Measurements from ENCODE around the gene GRHL3.

Gene GRHL3

DNA sequence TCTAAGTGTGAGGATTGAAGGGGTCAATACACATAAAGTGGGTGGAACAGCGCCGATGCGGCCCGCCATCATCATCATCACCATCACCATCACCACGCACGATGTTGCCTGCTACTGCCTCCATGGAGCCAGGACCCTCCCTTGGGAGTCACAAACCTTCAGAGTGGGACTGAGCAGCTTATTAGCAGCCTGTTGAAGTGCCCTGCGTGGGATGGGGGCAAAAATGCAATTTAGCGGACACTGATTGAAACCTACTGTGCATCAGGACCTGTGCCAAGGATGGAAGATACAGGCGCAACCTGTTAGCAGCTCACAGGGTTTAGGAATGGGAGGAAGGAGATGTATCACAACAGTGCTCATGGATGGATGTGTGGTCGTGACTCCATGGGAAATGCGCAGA, 67.8 kb downstream of the GRHL3 start:
- no peak for DNase-seq (ENCODE audit: low spot score)
- in situ Hi-C loops (cut with MboI; ENCODE audit: low sequenced_read_pairs, unreplicated experiment): no loop called here
- TF ChIP-seq, protein P1, sequence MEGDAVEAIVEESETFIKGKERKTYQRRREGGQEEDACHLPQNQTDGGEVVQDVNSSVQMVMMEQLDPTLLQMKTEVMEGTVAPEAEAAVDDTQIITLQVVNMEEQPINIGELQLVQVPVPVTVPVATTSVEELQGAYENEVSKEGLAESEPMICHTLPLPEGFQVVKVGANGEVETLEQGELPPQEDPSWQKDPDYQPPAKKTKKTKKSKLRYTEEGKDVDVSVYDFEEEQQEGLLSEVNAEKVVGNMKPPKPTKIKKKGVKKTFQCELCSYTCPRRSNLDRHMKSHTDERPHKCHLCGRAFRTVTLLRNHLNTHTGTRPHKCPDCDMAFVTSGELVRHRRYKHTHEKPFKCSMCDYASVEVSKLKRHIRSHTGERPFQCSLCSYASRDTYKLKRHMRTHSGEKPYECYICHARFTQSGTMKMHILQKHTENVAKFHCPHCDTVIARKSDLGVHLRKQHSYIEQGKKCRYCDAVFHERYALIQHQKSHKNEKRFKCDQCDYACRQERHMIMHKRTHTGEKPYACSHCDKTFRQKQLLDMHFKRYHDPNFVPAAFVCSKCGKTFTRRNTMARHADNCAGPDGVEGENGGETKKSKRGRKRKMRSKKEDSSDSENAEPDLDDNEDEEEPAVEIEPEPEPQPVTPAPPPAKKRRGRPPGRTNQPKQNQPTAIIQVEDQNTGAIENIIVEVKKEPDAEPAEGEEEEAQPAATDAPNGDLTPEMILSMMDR (IDR thresholded peaks at IDR 0.05; ENCODE audit: borderline replicate concordance, control extremely low read depth, extremely low read depth, insufficient read depth, missing control alignments): no peak

DNA sequence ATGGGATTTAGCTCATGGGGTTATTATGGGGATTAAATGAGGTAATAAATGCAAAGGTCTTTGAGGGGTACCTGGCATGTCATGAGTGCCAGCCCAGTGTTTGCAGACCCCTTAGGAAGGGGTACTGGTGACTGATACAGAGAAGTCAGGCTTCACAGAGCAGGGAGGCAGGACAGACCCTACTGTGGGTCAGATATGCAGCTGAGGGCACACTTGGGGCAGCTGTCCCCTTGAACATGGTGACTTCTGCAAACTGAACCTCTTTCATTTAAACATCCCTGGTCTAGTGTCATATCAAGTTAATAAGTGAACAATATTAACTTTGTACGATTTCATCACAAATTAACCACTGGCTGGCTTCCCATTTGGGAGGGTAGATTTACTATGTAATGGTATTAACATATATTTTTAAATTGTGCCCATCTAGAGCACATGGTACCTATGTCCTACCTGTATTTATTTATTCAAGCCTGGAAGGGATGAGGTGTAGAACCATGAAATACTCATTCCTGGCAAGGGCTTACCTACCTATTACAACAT, 68.5 kb downstream of the GRHL3 start:
- in situ Hi-C loops (cut with MboI; ENCODE audit: low sequenced_read_pairs, unreplicated experiment): no loop called here
- no peak for DNase-seq (ENCODE audit: low spot score)
- TF ChIP-seq, protein P1 (IDR thresholded peaks at IDR 0.05; ENCODE audit: borderline replicate concordance, control extremely low read depth, extremely low read depth, insufficient read depth, missing control alignments): no peak

DNA sequence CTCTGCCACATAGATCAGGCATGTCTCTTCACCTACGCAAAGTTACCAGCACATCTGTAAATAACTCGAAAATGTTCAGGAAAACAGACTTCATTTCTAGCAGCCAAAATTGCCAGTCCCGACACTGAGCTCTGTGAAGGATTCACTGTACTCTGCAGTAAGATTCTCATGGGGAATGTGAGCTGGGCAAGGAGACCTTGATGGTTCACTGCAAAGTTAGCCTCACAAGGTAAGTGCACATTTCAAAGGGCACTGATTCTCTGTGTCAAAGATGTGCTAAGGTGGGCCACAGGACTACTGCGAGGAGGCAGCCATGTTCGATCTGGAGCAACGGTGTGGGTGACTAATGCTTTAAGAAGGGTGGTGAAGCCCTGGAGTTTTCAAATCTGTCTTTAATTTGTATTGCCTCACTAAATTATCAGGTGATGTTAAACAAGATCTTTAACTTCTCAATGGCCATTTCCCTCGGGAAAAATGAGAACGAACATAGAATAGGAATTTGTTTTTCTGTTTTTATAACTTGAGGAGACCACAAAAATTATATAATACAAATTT, 69.3 kb downstream of the GRHL3 start:
- TF ChIP-seq, protein P1 (IDR thresholded peaks at IDR 0.05; ENCODE audit: borderline replicate concordance, control extremely low read depth, extremely low read depth, insufficient read depth, missing control alignments): no peak

DNA sequence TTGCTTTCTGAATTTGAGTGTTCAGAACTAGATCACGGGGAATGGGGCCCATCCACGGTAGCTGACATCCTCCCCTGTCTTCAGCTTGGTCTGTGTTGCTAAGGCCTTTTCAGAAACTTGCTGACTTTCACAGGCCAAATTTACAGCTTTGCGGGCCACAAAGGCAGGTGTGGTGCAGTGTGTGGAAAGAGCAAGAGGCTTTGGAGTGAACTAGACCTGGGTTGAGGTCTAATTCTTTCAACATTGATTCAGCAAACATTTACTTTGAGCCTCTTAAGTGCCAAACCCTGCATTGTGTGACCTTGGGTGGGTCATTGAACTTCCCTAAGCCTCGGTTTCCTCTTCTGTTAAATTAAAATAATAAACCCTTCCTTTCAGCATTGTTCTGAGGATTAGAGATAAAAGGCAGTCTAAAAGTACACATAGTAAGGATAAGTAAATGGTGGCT, 70.1 kb downstream of the GRHL3 start:
- no peak for DNase-seq (ENCODE audit: low spot score)
- TF ChIP-seq, protein P1 (IDR thresholded peaks at IDR 0.05; ENCODE audit: borderline replicate concordance, control extremely low read depth, extremely low read depth, insufficient read depth, missing control alignments): no peak
- in situ Hi-C loops (cut with MboI; ENCODE audit: low sequenced_read_pairs, unreplicated experiment): no loop called here

More for the DNA sequence above, 69.3 kb downstream of the GRHL3 start:
- in situ Hi-C loops (cut with MboI; ENCODE audit: low sequenced_read_pairs, unreplicated experiment): no loop called here
- no peak for DNase-seq (ENCODE audit: low spot score)

DNA sequence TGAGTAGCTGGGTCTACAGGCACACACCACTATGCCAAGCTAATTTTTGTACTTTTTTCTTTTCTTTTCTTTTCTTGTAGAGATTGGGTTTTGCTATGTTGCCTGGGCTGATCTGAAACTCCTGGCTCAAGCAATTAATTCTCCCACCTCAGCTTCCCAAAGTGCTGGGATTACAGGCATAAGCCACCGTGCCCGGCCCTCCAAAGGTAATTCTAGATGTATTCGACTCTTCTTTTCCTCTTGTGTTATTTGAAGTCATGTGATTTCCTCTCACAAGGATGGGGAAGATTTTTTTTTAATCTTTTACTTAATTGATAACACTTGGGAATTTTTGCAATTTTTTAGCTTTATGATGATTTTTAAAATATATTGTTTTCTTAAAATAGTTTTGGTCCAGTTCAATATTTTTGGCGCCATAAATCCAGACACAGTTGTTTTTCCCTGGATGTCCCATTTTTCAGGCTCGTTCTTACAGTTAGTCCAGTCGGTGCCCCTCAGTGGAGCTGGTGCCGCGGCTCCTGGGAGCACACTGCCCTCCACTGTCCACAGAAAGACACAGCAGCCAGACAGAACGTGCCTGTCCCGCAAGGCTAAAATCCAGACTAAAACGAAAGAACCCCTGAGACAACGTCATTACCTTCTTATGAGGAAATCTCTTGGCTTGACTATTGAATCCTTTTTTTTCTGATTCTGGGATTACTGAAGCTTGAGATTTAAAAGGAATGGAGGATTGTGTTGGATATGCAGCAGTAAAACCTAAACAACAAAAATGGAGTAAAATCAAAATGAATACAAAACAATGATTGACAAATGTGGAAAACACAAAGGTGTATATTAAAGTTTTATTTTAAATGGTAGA, 72.0 kb downstream of the GRHL3 start:
- in situ Hi-C loops (cut with MboI; ENCODE audit: low sequenced_read_pairs, unreplicated experiment): loop anchor here (5.0 kb wide), 1 partner anchor 189 kb away; no protein-coding TSS in a partner anchor
- TF ChIP-seq, protein P1 (IDR thresholded peaks at IDR 0.05; ENCODE audit: borderline replicate concordance, control extremely low read depth, extremely low read depth, insufficient read depth, missing control alignments): peak; percentile 94

DNA sequence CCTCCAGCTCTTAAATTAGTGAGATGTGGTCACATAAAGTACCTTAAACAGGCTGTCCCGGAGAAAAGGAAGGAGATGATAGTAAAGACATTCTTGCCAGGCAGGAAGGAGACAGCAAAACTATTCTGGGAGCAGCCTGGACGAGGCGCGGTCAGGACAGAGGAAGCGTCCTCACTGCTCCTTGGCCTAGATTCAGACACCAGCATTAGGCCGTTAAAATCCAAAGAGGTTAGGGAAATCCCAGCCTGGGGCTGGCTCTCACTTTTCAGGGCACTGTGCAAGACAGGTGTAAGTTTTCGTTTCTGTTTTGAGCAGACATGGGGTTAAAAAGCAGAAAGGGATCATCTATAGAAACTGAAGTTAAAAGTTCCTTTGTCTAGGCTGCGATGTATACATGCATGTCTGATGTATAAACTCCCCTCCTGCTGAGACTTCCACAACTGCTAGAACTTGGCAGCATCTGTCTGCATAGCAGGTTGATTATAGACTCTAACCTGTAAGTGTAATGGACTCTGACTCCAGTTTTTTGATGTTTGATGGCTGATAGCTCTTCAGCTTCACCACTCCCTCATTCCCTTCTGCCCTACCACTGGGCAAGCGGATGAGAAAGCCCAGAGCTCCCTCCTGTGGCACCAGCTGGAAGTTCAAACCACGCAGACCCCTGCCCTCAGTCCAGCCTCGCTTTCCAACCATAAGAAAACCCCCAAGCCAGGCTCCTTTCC, 72.9 kb downstream of the GRHL3 start:
- DNase-seq (ENCODE audit: low spot score): peak; percentile 78
- TF ChIP-seq, protein P1 (IDR thresholded peaks at IDR 0.05; ENCODE audit: borderline replicate concordance, control extremely low read depth, extremely low read depth, insufficient read depth, missing control alignments): peak; percentile 73
- in situ Hi-C loops (cut with MboI; ENCODE audit: low sequenced_read_pairs, unreplicated experiment): loop anchor here (5.0 kb wide), 1 partner anchor 190 kb away; no protein-coding TSS in a partner anchor

More for the DNA sequence above, 72.0 kb downstream of the GRHL3 start:
- peak; percentile 73 for DNase-seq (ENCODE audit: low spot score)

Data from GM13976 (cell line).